GM18502 (cell line): ENCODE measurements around the gene HMGN3.
"Not testable (repeated sequence)": the region's sequence is repeated elsewhere in the genome, so short reads cannot be mapped to it uniquely, and the experiment has no call there.

Experiments used
- ATAC-seq: cut with Tn5 transposase; IDR thresholded peaks from one replicate; pipeline ENCODE4 v1.9.1; 2021; ENCODE audit warnings: mild to moderate bottlenecking; ENCODE audit not compliant: unreplicated experiment, poor library complexity

Gene HMGN3

GRCh38 chr6:79234150-79235022 is at the start of gene HMGN3:
Gene HMGN3 (minus strand): TSS chr6:79234682.
- peak; percentile 92 for ATAC-seq

- no peak for ATAC-seq
Observed at GRCh38 chr6:79280756-79281155, 46.3 kb upstream of the HMGN3 start.

- ATAC-seq, result no peak
Observed at GRCh38 chr6:79277109-79277508, 42.6 kb upstream of the HMGN3 start.

GRCh38 chr6:79269877-79270276 is 35.4 kb upstream of the HMGN3 start:
- no peak for ATAC-seq

GRCh38 chr6:79267128-79267527 is 32.6 kb upstream of the HMGN3 start:
- ATAC-seq, result no peak

- ATAC-seq, result no peak
Observed at GRCh38 chr6:79266051-79266450, 31.6 kb upstream of the HMGN3 start.

GRCh38 chr6:79263359-79263758 is 28.9 kb upstream of the HMGN3 start:
- no peak for ATAC-seq

- no peak for ATAC-seq
Observed at GRCh38 chr6:79261666-79262065, 27.2 kb upstream of the HMGN3 start.

- no peak for ATAC-seq
Observed at GRCh38 chr6:79260772-79261171, 26.3 kb upstream of the HMGN3 start.

- ATAC-seq, result no peak
Observed at GRCh38 chr6:79257381-79258205, 23.1 kb upstream of the HMGN3 start.

GRCh38 chr6:79256770-79257169 is 22.3 kb upstream of the HMGN3 start:
- not testable (repeated sequence) for ATAC-seq

GRCh38 chr6:79255086-79255485 is 20.6 kb upstream of the HMGN3 start:
- not testable (repeated sequence) for ATAC-seq

GRCh38 chr6:79250559-79250958 is 16.1 kb upstream of the HMGN3 start:
- ATAC-seq, result no peak

- ATAC-seq, result peak; percentile 82
Observed at GRCh38 chr6:79250107-79250514, 15.6 kb upstream of the HMGN3 start.

- ATAC-seq, result no peak
Observed at GRCh38 chr6:79249136-79249535, 14.7 kb upstream of the HMGN3 start.

GRCh38 chr6:79246891-79247290 is 12.4 kb upstream of the HMGN3 start:
- ATAC-seq, result peak; percentile 82

GRCh38 chr6:79241228-79241627 is 6.7 kb upstream of the HMGN3 start:
- ATAC-seq, result no peak

GRCh38 chr6:79240509-79240908 is 6.0 kb upstream of the HMGN3 start:
- no peak for ATAC-seq

- peak; percentile 68 for ATAC-seq
Observed at GRCh38 chr6:79239536-79240168, 5.2 kb upstream of the HMGN3 start.

GRCh38 chr6:79238919-79239318 is 4.4 kb upstream of the HMGN3 start:
- no peak for ATAC-seq

- ATAC-seq, result no peak
Observed at GRCh38 chr6:79236711-79237110, 2.2 kb upstream of the HMGN3 start.
